ACHN (cell line): Measurements from ENCODE around the gene COL18A1.
"Not testable (repeated sequence)": the region's sequence is repeated elsewhere in the genome, so short reads cannot be mapped to it uniquely, and the experiment has no call there.

Experiments used
- DNase-seq: peaks from one replicate; pipeline ENCODE4 v3.0.0-alpha.2; 2015
- in situ Hi-C: cut with HindIII; loops from 2 replicates; pipeline ENCODE4 v1.10.0; 2017; ENCODE audit warnings: low sequenced_read_pairs, low pct_ligation_motif_present, low pct_unique_long_range_greater_than_20kb

Gene COL18A1

DNA sequence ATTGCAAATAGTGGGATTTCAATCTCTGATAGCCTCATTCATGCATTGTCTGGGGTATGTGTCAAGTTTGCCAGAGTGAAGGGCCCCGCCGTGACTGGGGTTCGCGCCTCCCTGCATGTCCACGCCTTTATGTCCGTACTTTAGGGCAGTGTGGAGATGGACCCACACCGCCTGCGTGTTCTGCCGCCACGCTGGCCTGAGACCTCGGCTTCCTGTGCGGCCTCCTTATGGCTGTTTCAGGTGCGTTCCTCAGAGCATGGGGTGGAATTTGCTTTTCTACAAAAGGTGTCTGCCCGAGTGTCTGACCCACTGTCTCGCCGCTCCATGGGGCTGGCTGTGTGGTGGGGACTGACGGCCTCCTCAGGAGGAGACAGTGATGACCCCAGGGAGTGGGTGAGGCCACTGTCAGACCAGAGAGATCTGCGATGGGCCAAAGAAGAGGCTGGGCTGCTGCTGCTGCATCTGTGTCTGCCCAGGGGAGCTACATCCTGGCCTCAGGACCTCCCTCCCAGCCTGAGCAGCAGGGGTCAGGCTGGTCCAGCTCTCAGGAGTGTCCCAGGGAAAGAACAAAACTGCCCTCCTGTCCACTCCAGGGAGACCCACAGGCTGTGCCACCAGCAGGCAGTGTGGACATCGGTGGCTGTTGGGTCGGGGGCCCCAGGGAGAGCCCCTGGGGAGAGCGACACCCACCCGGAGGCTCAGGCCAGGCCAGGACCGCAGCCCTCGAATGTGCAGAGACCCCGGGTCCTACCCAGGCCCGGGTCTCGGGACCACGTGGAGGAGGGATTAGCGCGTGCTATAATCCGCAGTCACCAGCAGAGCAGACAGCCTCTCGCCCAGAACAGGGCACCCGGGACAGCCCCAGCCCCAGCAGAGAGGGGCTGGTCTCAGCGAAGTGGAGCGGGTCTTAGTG, 147.1 kb downstream of the COL18A1 start:
- no peak for DNase-seq
- in situ Hi-C loops, result no loop called here

DNA sequence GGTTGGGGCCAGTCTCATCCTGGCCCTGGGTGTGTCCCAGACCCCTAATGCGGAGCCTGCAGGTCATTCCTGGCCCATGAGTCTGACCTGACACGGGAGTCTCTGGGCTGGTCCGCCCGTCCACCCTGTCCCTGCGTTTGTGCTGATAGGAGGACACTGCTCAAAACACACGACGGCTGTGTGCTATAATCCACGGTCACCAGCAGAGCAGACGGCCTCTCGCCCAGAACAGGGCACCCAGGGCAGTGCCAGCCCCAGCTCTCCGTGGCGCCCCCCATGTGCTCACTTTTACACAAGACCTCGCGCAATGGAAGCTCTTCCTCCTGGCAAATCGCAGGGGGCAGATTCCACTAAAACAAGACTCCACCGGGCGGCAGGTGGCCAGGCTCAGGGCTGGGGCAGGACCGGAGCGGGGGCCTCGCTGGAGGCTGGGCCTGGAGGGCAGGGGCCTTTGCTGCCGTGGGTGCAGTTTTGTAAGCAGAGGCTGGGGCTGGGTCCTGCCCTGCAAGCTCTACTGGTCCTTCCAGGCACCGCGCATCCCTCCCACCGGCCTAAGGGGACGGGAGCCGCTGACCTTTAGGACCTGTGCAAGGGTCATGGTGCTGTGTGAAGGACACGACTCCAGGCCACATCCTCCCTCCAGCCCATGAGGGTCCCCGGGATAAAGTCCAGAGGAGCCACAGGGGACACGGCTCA, 147.9 kb downstream of the COL18A1 start:
- DNase-seq, result no peak

DNA sequence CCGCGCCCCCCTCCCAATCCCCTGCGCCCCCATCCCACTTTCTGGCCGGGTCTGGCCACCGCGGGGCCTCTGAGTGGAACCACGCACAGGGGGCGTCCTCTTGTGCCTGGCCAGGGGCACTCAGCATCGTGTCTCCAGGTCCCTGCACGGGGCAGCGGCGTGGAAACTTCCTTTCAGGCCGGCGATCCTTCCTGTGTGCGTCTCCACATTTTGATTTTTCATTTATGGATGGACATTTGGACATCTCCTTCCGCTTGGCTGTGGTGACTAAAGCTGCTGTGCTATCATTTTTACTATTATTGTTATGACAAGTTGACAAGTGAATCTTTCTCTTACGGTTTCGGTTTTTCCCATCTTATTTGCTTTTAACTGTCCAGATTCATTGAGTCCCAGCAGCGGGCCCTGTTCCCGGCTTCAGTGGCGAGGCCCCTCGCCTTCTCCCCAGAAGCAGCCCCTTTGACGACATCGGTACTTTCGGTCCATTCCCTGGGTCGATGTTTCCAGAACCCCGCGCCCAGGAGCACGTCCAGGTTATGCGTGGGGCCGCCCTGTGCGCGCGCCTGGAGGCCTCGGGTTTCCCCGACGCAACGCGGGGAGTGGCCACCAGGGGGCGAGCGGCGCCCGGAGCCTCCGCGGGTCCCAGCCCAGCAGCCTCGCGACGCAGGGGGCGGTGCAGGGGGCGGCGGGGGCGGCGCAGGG, 149.7 kb downstream of the COL18A1 start:
- in situ Hi-C loops, result no loop called here
- DNase-seq, result peak; percentile 70

More for the DNA sequence above, 147.9 kb downstream of the COL18A1 start:
- in situ Hi-C loops, result no loop called here

DNA sequence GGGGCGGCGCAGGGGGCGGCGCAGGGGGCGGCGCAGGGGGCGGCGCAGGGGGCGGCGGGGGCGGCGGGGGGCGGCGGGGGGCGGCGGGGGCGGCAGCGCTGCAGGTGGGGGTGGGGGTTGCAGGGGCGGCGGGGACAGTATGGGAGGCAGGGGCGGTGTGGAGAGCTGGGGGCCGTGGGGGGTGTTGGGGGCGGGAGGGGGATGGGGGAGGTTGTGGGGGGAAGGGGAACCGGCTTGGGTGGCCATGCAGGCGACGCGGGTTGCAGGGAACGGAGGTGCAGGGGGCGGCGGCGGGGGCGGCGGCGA, 150.2 kb downstream of the COL18A1 start:
- in situ Hi-C loops, result no loop called here
- no peak for DNase-seq

GRCh38 chr21:45555557-45556301, 150.8 kb downstream of the COL18A1 start:
- DNase-seq, result peak; percentile 87
- in situ Hi-C loops, result no loop called here

DNA sequence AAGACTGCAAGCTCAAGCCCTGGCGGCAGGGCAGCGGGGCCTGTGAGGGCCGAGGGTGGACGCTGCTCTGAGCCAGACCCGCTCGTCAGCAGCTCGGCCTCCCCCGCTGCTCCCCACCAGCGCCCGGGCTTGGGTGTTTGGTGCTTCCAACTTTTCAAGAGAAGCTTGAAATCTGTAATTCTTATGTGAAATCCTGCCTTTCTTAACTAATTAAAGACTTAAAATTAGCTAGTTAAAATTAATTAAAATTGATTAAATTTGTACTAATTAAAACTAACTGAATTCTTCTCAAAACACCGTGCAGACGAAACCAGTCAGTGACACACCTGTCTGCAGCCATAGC, 151.3 kb downstream of the COL18A1 start:
- in situ Hi-C loops, result no loop called here

GRCh38 chr21:45556645-45557615, 152.0 kb downstream of the COL18A1 start:
- in situ Hi-C loops, result no loop called here
- DNase-seq, result no peak

More for the DNA sequence above, 151.3 kb downstream of the COL18A1 start:
- DNase-seq, result no peak

GRCh38 chr21:45557616-45558043, 152.7 kb downstream of the COL18A1 start:
- in situ Hi-C loops, result no loop called here
- no peak for DNase-seq

- DNase-seq, result no peak
- in situ Hi-C loops, result no loop called here
Measured at GRCh38 chr21:45558044-45558721, 153.2 kb downstream of the COL18A1 start.

- in situ Hi-C loops, result no loop called here
- no peak for DNase-seq
Measured at GRCh38 chr21:45559216-45560105, 154.5 kb downstream of the COL18A1 start.

DNA sequence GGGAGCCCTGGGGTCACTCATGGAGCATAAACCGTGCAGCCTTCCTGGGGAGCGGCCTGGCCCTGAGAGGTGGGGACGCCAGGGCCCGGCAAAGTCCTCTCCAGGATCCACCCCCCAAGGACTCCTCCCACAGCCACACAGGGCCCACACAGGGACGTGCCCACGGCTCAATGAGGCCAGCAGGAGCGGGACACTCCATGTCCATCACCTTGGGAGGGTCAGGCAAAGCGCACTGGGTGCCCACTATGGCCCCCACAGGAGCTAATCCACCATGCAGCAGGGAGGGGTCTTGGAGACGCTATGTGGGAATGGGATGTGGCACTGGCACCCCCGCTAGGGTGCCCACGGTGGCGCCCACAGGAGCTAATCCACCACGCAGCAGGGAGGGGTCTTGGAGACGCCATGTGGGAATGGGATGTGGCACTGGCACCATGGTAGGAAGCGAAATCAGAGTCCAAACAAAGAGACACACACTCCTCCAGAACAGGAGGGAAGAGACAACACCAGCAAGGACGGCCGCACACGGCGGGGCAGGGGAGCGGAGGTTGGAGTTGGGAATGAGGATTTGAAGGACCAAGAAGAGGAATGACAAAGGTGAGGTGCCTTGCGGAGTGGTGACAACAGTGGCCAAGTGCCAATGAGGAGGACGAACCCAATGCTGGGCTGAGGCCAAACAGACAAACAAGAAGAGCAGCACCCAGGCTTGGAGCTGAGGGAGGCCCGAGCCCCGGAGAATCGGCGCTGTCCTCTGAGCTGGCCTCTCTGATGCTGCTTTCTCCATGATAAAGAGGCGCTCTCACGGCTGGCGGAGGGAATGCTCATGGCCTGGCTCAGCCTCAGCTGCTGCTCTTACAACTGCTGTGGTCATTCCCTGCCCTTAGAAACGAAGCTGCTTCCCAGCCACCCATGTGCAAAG, 155.4 kb downstream of the COL18A1 start:
- no peak for DNase-seq
- in situ Hi-C loops, result no loop called here

GRCh38 chr21:45561241-45561640, 156.3 kb downstream of the COL18A1 start:
- in situ Hi-C loops, DNase-seq: not testable (repeated sequence)

- in situ Hi-C loops, result no loop called here
- no peak for DNase-seq
Measured at GRCh38 chr21:45562402-45562801, 157.4 kb downstream of the COL18A1 start.

DNA sequence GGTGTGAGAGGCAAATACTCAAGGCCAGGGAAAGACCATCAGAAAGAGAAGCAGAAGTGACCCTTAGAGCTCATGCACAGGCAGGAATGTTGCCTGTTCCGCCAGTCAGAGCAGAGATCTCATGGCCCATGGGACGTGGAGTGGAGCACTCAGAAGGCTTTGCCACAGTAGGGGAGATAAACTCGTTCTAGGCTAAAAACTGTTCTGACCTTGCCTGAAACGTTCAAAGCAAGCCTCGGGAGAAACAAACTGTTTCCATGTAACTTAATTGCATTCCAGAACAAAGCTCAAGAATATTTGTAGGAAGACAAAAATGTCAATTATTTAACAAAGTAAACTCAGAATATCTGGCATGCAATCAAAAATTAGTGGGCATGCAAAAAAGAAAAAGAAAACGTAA, 158.0 kb downstream of the COL18A1 start:
- in situ Hi-C loops, result no loop called here
- DNase-seq, result no peak
